OCI-M1 (cell line): ENCODE data around the gene MAEA.
"Not testable (repeated sequence)": the region's sequence is repeated elsewhere in the genome, so short reads cannot be mapped to it uniquely, and the experiment has no call there.

Experiments used
- DNase-seq: peaks from one replicate; lab custom pipeline; 2025; lab: John Stamatoyannopoulos, UW

The MAEA gene

DNA sequence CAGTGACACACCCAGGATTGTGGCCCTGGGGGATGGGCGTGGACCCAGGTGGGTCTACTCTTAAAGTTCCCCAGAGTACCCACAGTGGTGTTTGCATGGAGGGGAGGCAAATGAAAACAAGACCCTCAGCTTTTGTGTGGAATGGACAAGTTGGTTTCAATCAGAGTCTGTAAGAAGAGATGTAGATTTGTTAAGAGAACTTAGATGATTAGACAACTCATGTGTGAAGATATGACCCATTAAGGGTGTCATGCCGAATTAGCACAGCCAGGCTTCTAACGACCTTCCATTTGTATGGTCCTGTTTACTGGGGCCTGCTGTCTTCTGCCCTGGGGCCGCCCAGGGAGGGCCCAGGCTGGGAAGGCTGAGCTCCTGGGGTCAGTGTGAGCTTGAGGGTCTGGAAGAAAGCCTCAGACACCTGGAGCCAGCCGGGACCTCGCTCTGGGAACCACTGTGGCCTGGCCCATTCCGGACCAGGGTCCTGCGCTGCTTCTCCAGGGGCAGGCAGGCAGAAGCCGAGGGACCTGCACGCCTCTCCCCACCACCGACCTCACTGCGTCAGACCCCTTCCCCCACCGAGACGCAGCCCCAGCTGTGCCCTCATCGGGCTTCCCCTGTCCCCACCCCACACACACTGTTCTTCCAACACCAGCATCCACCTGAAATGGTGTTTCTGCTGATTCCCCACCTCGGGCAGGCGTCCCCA, 77.7 kb downstream of the MAEA start:
- DNase-seq: no peak

DNA sequence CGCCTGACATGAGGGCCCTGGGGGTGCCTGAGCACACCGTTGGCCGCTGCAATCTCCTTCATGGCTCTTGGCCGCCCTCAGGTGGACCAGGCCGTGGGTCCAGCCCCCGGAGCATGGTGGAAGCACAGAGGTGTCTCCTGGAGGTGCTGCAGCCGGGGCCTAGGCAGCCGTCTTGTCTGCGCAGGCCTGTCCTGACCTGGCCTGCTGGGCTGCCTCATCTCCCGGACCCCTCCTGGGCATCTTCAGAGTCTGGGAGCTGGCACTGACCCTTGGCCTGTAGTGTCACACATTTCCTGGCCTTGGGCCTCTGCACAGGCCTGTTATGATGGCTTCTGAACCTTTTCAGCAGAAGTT, 78.2 kb downstream of the MAEA start:
- DNase-seq: no peak

DNA sequence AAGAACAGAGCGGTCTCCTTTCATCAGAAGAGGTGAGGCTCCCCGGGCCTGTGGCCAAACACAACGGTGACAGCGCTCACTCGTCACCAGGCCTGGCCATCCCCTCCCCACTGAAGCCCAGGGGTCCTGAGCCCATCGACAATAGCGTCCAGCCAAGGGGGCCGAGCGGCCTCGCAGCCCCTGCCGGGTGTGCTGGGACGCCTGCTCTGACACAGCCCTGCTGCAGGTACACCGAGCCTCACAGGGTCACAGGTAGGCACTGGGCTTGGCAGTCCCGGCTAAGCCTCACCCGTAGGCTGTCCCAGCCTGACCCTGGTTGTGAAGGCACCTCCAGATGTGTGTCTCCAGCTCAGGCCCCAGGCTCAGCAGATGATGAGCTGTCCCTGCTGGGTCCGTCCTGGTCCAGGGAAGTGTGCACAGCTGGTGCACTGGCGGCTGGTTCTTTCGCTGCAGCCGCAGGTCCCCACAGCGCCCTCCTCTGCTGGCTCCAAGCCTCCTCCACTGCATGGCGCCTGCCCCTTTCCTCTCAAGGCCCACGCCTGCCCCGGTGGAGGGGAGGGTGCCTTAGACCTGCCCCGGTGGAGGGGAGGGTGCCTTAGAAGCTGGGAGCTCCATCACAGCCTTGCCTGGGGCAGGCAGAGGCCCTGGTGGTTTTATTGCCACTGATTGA, 78.9 kb downstream of the MAEA start:
- no peak for DNase-seq

DNA sequence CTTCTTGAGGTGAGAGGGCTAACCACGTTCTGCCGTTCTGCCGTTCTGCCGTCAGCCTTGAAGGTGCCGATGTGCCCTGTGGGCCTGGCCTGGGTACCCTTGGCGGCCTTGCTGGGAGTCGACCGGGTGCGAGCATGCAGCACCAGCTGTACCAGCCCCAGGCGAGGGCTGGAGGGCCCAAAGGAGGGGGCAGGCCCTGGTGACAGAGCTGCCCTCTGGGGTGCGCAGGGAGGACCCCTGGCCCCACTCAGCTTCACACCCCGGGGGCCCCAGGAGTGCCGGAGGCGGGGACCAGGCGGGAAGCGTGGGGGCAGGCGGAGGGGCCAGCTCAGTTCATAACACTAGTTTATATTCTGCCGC, 79.4 kb downstream of the MAEA start:
- DNase-seq: no peak

DNA sequence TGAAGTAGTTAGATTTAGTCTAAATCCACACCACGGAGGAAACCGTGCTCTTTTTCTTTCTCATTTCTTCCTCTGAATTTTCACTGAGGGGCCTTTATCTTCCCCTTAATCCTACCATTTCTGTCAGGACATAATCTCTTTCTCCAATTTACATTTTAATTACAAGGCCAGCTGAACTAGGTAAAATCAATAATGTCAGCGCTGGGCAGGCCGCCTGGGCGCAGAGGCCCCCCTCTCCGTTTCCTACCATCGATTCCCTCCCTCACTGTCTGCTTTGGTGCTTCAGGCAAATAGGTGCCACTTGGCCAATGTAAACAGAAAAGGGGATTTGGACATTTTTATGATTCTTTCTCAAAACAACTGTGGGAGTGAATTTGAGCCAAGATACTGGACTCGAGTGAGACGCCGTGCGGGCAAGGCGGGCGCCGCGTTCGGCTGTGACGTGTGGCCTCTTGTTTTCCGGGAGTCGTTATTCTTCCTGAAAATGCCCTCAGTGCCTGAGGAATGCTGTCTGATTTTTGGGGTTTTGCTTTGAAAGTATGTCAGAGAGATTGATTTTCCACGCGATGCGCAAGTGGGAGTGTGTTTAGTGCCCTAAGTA, 79.9 kb downstream of the MAEA start:
- DNase-seq: no peak

DNA sequence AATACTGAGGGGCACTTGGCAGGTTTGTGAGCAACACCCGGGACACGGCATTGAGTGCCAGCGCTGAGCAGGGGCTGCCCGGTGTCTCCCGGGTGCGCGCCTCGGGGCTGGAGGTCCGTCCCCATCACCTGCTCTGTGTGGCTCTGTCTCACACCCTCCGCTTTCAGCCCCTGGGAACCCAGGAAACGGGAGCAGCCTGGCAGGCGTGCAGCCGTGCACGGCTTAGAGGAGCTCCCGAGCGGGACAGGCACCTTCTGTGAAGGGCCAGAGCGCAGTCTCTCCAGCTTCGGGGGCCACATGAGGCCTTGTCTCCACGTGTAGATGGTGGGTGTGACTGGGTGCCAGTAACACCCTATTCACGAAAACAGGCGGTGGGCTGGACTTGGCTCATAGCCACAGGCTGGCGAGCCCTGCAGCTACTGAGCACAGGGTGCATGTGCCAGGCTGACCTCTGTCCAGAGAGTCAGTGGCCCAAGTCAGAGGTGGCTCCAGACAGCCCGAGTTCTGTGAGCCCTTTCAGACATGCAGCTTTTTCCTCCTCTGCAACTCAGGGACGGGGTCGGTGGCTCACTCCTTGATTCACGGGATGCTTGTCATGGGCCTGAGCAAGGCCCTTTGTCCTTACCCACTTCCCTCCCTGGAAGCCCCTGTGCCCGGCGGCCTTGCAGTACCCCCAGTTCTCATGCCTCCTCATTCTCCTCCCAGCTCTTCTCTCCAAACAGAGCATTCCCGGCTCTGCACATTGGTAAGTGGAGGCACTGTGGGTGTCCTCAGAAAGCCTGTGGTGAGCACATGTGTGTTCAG, 80.8 kb downstream of the MAEA start:
- no peak for DNase-seq

DNA sequence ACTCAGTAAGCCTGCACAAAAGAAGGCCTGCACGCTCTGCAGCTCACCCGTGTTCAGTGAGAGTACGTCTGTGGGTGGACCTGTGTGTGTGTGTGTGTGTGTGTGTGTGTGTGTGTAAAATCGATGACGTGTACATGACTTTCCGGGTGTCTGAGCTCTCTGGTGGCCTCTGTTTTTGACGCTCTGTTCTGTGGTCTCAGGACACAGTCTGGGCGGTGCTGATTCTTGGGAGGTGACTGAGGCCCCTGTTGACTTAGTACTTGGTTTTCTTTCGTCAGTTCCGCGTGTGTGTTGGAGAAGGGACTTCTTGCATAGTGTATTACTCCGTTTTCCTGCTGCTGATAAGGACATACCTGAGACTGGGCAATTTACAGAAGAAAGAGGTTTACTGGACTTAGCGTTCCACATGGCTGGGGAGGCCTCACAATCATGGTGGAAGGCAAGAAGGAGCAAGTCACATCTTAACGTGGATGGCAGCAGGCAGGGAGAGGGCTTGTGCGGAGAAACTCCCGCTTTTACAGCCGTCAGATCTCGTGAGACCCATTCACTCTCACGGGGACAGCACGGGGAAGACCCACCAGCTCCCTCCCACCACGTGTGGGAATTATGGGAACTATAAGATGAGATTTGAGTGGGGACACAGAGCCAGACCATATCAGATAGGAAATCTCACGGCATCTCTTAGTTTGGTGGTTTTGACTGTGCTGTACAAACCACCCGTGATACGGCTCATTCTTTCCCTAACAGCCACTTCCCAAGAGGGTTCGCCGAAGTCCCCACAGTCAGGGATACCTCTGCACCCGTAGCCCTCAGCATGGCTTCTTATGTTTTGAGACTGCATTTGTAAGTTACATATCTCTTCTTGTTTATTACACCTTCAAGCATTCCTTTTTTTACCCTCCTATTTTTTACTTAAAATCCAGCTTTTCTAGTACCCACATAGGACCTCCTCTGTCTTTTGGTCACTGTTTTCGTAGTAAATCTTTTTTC, 81.8 kb downstream of the MAEA start:
- no peak for DNase-seq

DNA sequence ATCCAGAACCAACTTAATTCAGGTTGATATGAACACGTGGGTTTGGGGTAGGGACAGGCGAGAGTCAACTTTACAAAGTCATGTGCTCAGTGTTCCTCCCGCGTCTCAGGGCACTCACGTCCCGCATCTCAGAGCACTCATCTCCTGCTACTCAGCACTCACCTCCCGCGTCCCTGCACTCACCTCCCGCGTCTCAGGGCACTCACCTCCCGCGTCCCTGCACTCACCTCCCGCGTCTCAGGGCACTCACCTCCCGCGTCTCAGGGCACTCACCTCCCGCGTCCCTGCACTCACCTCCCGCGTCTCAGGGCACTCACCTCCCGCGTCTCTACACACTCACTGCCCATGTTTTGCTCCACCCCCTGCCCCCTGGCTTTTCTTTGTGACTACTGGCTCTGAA, 82.9 kb downstream of the MAEA start:
- not testable (repeated sequence) for DNase-seq

DNA sequence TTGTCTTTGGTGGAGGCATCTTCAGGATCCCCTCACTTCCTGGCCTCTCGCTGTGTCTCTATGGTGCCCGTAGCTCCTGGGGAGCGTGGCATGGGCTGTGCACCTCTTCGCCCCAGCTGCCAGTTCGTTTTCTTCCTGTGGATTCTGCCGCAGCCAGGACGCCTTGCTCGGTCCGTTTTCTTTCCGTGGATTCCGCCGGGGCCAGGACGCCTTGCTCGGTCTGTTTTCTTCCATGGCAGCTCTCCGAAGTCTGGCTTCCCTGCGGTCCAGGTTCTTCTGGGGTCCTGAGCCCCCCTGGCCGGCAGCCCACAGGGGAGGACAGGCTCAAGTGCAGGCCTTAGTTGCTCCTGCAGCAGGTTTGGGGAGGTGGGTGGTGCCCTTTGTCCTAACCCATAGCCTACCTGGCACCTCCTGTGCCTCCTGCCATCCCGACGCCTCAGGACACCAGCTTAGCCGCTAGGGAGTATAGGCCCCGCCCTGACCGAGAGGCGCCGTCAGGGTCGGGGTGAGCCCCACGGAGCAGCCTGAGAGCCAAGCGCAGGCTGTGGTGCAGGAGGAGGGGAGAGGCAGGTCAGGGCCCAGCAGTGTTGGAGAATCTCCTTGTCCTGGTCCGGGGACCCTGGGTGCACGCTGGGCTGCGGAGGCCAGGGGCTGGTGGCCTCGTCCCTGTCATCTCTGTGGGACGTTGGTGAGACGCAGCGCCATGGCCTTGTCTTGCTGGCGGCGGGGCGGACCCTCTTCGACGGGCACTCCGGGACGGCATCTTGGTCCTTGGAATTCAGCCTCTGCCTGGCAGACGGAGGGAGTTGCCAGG, 84.4 kb downstream of the MAEA start:
- no peak for DNase-seq

DNA sequence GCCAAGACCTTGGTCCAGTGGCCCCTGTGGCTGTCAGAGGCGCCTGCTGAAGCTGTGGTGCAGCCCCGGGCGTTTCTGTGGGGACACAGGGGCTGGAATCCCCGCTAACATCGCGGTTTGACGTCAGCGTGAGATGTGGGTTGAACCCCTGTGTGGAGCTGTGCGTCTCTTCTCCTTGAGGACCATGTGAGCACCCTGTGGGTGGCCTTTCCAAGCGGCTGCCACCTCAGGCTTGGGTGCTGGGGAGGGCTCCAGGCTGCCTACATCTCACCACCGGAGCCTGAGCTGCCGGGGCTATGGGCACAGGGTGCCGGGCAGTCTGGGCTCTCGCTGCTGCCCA, 85.0 kb downstream of the MAEA start:
- no peak for DNase-seq

DNA sequence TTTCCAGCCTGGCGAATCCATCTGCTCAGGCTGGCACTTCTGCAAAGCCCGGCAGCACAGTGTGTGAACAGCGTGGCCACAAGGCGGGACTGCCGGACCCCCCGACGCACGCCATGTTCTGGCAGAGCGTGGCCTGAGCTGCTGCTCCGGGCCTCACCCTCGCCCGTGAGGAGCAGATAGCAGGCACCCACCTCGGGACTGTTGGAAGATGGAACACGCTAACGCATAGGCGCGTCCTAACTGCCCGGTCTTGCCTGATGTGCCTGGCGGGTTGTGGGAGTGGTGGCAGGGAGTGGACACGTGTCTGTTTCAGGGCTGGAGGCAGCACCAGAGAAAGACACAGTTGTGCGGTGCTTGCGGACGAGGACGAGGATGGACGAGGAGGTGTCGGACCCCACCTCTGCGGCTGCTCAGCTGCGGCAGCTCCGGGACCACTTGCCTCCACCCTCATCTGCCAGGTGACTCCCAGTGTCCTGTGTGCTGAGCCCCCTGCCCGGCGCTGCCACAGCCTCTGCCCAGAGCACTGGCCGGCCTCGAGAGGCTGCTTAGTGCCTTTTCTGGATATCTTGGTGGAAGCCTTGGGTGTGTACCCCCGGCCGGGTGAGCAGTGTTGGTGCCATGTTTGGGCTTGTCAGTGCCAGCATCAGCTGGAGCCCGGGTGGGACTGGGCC, 85.5 kb downstream of the MAEA start:
- no peak for DNase-seq

DNA sequence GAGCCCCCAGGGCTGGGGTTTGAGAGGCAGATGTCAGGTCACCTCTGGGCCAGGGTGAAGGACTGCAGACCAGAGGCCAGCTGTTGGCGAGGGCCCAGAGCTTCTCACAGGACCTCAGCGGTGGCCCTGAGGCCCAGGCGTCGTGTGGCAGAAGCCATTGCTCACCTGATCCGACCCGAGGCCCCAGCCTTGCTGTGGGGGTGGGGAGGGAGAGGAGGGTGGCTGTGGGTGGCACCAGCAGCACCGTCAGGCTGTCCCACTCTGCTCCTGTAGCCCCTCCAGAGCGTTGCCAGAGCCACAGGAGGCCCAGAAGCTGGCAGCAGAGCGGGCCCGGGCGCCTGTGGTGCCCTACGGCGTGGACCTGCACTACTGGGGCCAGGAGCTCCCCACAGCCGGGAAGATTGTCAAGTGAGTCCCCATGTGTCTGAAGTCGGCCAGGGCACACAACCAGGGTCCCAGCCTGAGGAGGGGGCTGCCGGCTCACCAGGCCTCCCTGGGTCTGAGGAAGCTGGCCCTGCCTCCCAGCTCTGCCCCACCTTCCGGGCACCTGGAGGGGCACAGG, 86.2 kb downstream of the MAEA start:
- DNase-seq: no peak

DNA sequence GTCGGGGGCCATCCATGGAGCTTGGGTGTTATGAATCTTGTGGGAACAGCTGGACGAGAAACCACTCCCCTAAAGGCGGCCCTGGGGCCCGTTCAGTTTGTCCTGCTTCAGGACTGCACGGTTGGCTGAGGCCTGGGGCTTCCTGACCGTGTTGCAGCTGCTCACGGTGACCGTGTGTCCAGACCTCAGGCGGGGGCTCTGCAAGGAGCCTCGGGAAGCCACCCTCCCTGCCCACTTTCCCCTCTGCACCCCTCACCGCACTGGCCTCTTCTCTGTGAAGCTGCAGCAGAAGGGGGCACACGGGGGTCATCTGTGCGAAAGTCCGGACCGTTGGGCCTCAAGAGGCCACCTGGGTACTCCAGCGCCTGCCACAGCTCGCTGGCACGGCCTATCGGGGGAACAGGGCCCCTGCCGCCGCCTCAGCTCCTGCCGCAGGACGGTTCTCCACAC, 86.7 kb downstream of the MAEA start:
- DNase-seq: no peak

DNA sequence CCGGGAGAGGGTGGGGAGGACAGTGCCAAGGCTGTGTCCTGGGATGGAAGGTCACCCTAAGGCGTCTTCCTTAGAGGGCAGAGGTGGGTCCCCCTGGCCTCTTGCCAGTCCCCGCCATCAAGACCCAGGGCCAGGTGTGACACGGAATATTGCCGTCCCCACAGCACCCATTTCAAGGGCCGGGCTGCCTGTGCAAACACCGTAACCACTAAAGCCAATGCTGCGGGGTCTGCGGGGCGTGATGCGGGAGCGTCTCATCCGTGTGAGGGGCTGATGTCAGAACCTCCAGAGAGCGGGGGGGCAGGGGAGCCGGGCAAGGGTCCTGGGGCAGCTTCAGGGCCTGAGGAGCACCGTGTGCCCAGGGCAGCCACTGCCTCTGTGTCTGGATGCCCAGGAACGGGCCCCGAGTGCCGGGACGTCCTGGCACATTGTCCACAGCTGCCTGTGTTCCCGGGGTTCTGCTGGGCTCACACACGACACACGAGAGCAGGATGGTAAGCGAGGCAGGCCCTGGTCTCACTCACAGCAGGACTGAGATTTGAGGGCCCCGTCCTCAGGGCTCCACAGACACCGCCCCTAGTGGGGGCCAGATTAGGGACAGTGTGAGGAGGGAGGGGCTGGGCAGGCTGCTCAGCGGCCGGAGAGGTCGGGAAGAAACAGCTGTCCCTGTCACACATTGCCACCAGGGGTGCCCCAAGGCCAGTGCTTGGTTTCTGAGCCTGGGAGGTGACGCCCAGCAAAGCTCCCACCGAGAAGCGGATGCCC, 87.3 kb downstream of the MAEA start:
- no peak for DNase-seq

DNA sequence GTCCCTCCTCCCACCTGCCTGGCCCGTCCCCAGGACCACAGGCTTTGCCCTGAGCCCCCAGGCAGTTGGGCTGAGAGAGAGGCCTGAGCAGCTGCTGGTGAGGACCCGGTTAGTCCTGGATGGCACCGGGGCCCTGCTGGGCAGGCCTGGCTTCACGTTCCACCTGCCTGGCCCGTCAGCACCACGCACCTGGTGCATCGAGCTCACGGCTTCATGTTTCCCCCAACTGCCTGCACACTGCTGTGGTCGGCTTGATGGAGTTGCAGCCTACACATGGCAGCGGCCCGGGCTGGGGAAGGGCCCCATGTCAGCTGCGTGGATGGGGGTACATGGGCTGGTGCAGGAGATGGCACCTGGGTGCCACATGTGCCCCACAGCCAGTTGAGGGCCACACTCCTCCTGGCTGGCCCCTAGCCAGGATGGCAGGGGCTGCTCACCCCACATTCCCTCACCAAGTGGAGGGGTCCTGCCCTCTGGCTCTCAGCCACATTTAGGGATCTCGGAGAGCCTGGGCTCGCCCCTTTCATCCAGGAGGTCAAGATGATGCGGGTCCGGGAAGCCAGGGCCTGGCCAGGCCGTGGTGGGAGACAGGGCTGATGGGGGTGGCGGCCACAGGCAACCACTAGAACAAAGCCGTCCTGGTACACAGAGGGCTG, 88.0 kb downstream of the MAEA start:
- DNase-seq: no peak

DNA sequence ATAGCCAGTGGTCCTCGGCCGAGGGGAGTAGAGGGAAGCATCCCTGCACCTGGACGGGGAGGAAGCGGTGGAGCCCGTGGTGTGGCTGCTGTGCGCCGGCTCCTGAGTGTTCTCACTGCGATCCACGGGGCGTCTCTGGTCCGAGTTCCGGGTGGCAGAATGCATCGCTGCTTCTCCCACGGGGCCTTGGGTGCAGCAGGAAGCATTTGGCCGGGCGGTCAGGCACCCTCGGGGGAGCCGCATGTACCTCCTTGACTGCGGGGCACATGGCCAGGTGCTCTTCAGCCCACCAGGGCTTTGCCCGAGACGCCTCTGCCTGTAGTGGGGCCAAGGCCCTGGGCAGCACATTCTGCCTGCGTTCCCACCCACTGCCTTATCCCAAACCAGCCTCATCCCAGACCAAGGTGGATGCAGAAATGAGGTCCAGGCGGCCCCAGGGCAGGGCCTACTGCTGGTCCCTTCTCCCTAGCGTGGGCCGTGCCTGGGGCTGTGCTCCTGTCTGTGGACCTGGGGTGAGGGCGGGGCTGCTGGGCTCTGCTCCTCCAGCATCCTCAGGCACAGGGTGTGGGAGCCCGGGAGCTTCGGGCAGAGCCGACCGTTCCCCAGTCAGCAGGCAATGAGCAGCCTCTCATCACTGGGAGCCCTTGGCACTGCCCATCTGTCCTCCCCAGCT, 89.0 kb downstream of the MAEA start:
- no peak for DNase-seq

DNA sequence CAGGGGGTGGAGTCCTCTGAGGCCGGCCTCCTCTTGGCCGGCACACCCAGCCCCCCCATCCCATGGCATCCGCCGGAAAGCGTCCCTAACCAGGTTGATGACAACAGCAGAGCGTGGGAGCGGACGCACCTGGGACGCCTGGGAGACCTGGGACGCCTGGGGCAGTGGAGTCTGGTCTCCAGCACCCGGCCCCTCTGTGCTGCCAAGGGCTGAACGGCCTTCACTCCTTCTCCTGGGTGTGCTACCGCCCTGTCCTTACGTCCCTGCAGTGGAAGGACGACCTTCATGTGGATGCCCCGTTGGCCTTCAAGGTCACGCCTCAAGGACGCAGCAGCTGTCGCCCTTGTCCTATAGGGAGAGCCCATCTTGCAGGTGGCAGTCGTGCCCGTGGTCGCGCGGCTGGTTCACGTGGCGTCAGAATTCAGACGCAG, 89.7 kb downstream of the MAEA start:
- no peak for DNase-seq

DNA sequence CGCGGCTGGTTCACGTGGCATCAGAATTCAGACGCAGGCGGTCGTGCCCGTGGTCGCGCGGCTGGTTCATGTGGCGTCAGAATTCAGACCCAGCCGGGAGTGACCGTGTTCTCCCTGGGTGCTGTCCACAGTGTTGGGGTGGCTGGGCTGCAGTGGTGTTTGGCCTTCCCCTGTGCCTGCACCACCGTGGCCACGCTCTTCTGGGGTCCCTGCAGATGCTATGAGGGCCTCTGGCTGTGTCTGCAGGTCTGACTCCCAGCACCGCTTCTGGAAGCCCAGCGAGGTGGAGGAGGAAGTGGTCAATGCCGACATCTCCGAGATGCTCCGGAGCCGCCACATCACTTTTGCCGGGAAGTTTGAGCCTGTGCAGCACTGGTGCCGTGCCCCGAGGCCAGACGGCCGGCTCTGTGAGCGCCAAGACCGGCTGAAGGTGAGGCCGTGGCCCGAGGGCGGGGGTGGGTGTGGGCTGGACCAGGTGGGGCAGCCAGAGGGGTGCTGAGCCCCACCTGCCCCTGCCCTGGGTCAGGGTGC, 90.2 kb downstream of the MAEA start:
- no peak for DNase-seq
